Trophoblast cell (in vitro differentiated cells and primary cell): ENCODE results near the gene NINL.

ENCODE experiments used
- DNase-seq, 2 donors: peaks; one replicate each; pipeline ENCODE4 v3.0.0-alpha.2; 2016
- H2AFZ ChIP-seq: 2 replicates; pipeline ENCODE4 v1.6.1; 2013; ENCODE audit warnings: low read length, moderate library complexity, mild to moderate bottlenecking; ENCODE audit not compliant: insufficient read depth, poor library complexity
- H2AK5ac ChIP-seq: 2 replicates; pipeline ENCODE4 v1.6.1; 2013; ENCODE audit warnings: mild to moderate bottlenecking, low read length
- H2BK120ac ChIP-seq: 2 replicates; pipeline ENCODE4 v1.6.1; 2013; ENCODE audit warnings: low read length, mild to moderate bottlenecking, moderate library complexity; ENCODE audit not compliant: insufficient read depth, poor library complexity
- H2BK12ac ChIP-seq: 2 replicates; pipeline ENCODE4 v1.6.1; 2013; ENCODE audit warnings: mild to moderate bottlenecking, low read length, moderate library complexity
- H2BK5ac ChIP-seq: 2 replicates; pipeline ENCODE4 v1.6.1; 2013; ENCODE audit warnings: low read length, low read depth, moderate library complexity, mild to moderate bottlenecking; ENCODE audit not compliant: poor library complexity
- H3K14ac ChIP-seq: 2 replicates; pipeline ENCODE4 v1.6.1; 2013; ENCODE audit warnings: mild to moderate bottlenecking, low read length
- H3K18ac ChIP-seq: 2 replicates; pipeline ENCODE4 v1.6.1; 2013; ENCODE audit warnings: mild to moderate bottlenecking, low read length
- H3K23ac ChIP-seq: 2 replicates; pipeline ENCODE4 v1.6.1; 2013; ENCODE audit warnings: low read length
- H3K27ac ChIP-seq: 2 replicates; pipeline ENCODE4 v1.5.1; 2013; ENCODE audit warnings: low read depth, mild to moderate bottlenecking, inconsistent platforms, low read length, moderate library complexity
- H3K27me3 ChIP-seq: 2 replicates; pipeline ENCODE4 v1.6.1; 2013; ENCODE audit warnings: inconsistent platforms, mild to moderate bottlenecking, low read length, moderate library complexity; ENCODE audit not compliant: insufficient read depth
- H3K36me3 ChIP-seq, 2 experiments: 1 replicate in 1 of 2; 2 replicates in 1 of 2; pipeline ENCODE4 v1.6.1; 2013; ENCODE audit warnings: low read length in 2 of 2, mild to moderate bottlenecking in 2 of 2, moderate library complexity in 1 of 2; ENCODE audit not compliant: insufficient read depth in 2 of 2, control insufficient read depth in 1 of 2
- H3K4ac ChIP-seq: 2 replicates; pipeline ENCODE4 v1.6.1; 2013; ENCODE audit warnings: low read depth, mild to moderate bottlenecking, low read length, moderate library complexity
- H3K4me1 ChIP-seq, 2 experiments: 1 replicate in 1 of 2; 2 replicates in 1 of 2; pipeline ENCODE4 v1.6.1; 2013; ENCODE audit warnings: low read length in 2 of 2, mild to moderate bottlenecking in 2 of 2, moderate library complexity in 1 of 2; ENCODE audit not compliant: insufficient read depth in 2 of 2, control insufficient read depth in 1 of 2
- H3K4me2 ChIP-seq: 2 replicates; pipeline ENCODE4 v1.6.1; 2013; ENCODE audit warnings: inconsistent platforms, mild to moderate bottlenecking, low read length, moderate library complexity
- H3K4me3 ChIP-seq: 2 replicates; pipeline ENCODE4 v1.5.1; 2013; ENCODE audit warnings: mild to moderate bottlenecking, low read depth, low read length, inconsistent platforms
- H3K79me1 ChIP-seq: one replicate; pipeline ENCODE4 v1.6.1; 2013; ENCODE audit warnings: low read length
- H3K79me2 ChIP-seq: 2 replicates; pipeline ENCODE4 v1.6.1; 2013; ENCODE audit warnings: low read length, mild to moderate bottlenecking; ENCODE audit not compliant: control insufficient read depth, insufficient read depth, poor library complexity
- H3K9ac ChIP-seq: 2 replicates; pipeline ENCODE4 v1.6.1; 2013; ENCODE audit warnings: mild to moderate bottlenecking, low read length
- H3K9me3 ChIP-seq: 2 replicates; pipeline ENCODE4 v1.6.1; 2013; ENCODE audit warnings: low read depth, mild to moderate bottlenecking, control low read depth, inconsistent platforms, low read length; ENCODE audit not compliant: insufficient read depth
- H4K12ac ChIP-seq: 2 replicates; pipeline ENCODE4 v1.6.1; 2013; ENCODE audit warnings: low read depth, mild to moderate bottlenecking, low read length, moderate library complexity
- H4K8ac ChIP-seq: 2 replicates; pipeline ENCODE4 v1.6.1; 2013; ENCODE audit warnings: low read depth, mild to moderate bottlenecking, low read length, moderate library complexity
- H4K91ac ChIP-seq: one replicate; pipeline ENCODE4 v1.6.1; 2013; ENCODE audit warnings: low read depth, mild to moderate bottlenecking, low read length, moderate library complexity
- WGBS: extraction: QIAGEN DNeasy Blood & Tissue Kit; methylation state at CpG from one replicate; pipeline ENCODE4 v1.1.7; 2013; ENCODE audit warnings: missing lambda C conversion rate; ENCODE audit not compliant: insufficient read length, insufficient coverage; ENCODE audit errors: extremely low coverage; 5-methylcytosine and 5-hydroxymethylcytosine counted together

Gene NINL

DNA sequence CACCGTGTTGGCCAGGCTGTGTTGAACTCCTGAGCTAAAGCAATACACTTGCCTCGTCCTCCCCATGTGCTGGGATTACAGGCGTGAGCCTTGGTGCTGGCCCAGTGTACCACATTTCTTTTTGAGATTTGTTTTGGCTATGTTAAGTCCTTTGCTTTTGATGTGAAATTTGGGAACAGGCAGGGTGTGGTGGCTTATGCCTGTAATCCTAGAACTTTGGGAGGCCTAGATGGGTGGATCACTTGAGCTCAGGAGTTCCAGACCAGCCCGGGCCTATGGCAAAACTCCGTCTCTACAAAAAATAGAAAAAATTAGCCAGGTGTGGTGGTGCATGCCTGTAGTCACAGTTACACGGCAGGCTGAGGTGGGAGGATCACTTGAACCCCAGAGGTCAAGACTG, 137.7 kb downstream of the NINL start:
- H3K4me3 ChIP-seq, result no peak overlapping the region
- no peak overlapping the region for H2BK120ac ChIP-seq
- H4K12ac ChIP-seq, result no peak overlapping the region
- H3K36me3 ChIP-seq, result peaks cover 15 to 22% of the 10 kb centered on the region in 2 experiments
- no peaks in the 10 kb centered on the region for H3K27me3 ChIP-seq
- H3K4me1 ChIP-seq, result no peaks in the 10 kb centered on the region
- no peak overlapping the region for H4K91ac ChIP-seq
- no peak overlapping the region for H2AFZ ChIP-seq
- H3K14ac ChIP-seq, result no peak overlapping the region
- WGBS, result no CpG with 5 or more reads among the region's 6 CpGs
- no peak overlapping the region for H2BK12ac ChIP-seq
- no peak overlapping the region for H3K18ac ChIP-seq
- no peak overlapping the region for H3K4me2 ChIP-seq
- no peak overlapping the region for H3K23ac ChIP-seq
- no peaks in the 10 kb centered on the region for H3K79me1 ChIP-seq
- no peak overlapping the region for H4K8ac ChIP-seq
- no peak overlapping the region for H2BK5ac ChIP-seq
- H3K9me3 ChIP-seq, result no peaks in the 10 kb centered on the region
- DNase-seq, result no peak
- no peak overlapping the region for H3K4ac ChIP-seq
- no peak overlapping the region for H2AK5ac ChIP-seq
- no peak overlapping the region for H3K27ac ChIP-seq
- H3K9ac ChIP-seq, result no peak overlapping the region
- H3K79me2 ChIP-seq, result no peaks in the 10 kb centered on the region

DNA sequence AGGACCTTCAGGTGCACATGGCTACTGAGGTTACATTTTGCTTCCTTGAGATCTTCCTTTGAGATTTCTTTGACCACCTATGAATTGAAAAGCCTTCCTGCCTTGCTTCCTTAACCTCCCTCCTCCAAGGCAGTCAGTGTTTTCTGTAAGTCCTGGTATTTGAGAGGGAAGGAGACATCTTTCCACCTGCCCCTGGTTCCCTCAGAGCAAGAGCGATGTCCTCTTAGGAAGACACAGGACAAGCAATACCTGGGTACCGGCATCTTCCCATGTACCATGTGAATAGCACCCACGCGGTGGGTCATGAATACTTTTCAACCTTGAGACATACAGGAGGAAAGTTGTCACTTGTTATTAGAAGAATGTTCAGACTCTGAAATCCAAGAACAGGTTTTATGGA, 140.8 kb downstream of the NINL start:
- H3K27me3 ChIP-seq, result no peaks in the 10 kb centered on the region
- H4K12ac ChIP-seq, result no peak overlapping the region
- no peaks in the 10 kb centered on the region for H3K4me1 ChIP-seq
- no peak overlapping the region for H2BK120ac ChIP-seq
- no peak overlapping the region for H3K9ac ChIP-seq
- H4K91ac ChIP-seq, result no peak overlapping the region
- no peak overlapping the region for H3K27ac ChIP-seq
- no peak overlapping the region for H2AK5ac ChIP-seq
- H2BK12ac ChIP-seq, result no peak overlapping the region
- no peak overlapping the region for H2BK5ac ChIP-seq
- H3K18ac ChIP-seq, result no peak overlapping the region
- H2AFZ ChIP-seq, result no peak overlapping the region
- no peaks in the 10 kb centered on the region for H3K79me2 ChIP-seq
- no peak overlapping the region for H3K4me2 ChIP-seq
- peaks cover 14 to 21% of the 10 kb centered on the region in 2 experiments for H3K36me3 ChIP-seq
- no peaks in the 10 kb centered on the region for H3K9me3 ChIP-seq
- WGBS, result no CpG with 5 or more reads among the region's 4 CpGs
- H3K14ac ChIP-seq, result no peak overlapping the region
- H3K4ac ChIP-seq, result no peak overlapping the region
- H4K8ac ChIP-seq, result no peak overlapping the region
- H3K23ac ChIP-seq, result no peak overlapping the region
- no peaks in the 10 kb centered on the region for H3K79me1 ChIP-seq
- H3K4me3 ChIP-seq, result no peak overlapping the region
- no peak for DNase-seq

DNA sequence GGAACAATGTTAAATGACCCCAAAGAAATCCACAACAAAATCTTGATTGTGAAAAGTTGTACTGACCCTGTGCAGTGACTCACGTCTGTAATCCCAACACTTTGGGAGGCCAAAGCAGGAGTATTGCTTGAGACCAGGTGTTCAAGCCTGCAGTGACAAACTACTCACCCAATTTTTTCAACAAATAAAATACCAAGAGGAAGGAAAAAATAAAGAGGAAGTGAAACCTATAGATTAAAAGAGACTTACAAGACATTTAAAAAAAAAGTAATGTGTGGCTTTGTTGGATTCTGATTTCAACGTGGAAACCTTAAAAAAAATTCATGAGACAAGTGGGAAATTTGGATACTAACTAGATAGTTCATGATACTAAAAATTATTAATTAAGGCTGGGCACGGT, 146.0 kb downstream of the NINL start:
- no peak overlapping the region for H3K9ac ChIP-seq
- peaks cover 7 to 15% of the 10 kb centered on the region in 2 experiments for H3K36me3 ChIP-seq
- no peak overlapping the region for H3K18ac ChIP-seq
- H4K12ac ChIP-seq, result no peak overlapping the region
- H3K27me3 ChIP-seq, result no peaks in the 10 kb centered on the region
- no CpG with 5 or more reads among the region's 3 CpGs for WGBS
- H3K4me2 ChIP-seq, result no peak overlapping the region
- H3K23ac ChIP-seq, result no peak overlapping the region
- H3K79me2 ChIP-seq, result no peaks in the 10 kb centered on the region
- no peak overlapping the region for H3K4ac ChIP-seq
- H2BK120ac ChIP-seq, result no peak overlapping the region
- no peak overlapping the region for H2BK5ac ChIP-seq
- H2AFZ ChIP-seq, result no peak overlapping the region
- H3K4me3 ChIP-seq, result no peak overlapping the region
- H3K27ac ChIP-seq, result no peak overlapping the region
- DNase-seq, result no peak
- no peaks in the 10 kb centered on the region for H3K4me1 ChIP-seq
- no peak overlapping the region for H2BK12ac ChIP-seq
- no peak overlapping the region for H2AK5ac ChIP-seq
- no peak overlapping the region for H3K14ac ChIP-seq
- H4K8ac ChIP-seq, result no peak overlapping the region
- H3K79me1 ChIP-seq, result peaks cover 2% of the 10 kb centered on the region
- H3K9me3 ChIP-seq, result no peaks in the 10 kb centered on the region
- no peak overlapping the region for H4K91ac ChIP-seq

DNA sequence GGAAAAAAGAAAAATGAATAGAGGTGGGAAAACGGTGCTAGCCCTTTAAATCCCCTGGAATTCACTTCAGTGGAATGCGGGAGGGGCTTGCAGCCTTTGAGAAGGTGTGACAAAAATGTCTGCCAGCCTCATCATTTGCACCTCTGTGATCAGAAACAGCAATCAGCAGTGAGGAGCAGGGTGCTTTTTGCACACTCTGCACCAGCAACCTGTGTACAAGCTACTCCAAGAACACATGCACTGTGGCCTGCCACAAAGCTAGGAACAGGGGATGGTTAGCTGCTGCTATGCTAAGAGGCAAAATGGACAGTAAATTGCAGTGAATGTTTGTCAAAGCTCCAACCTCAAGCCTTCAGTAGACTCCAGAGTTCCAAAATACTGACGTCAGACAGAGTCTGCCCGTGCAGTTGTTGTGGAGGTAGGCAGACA, 148.2 kb downstream of the NINL start:
- Histone ChIP-seq H4K91ac (no peak overlapping the region), H4K12ac (no peak overlapping the region), H2BK120ac (peak overlapping the region; percentile 16), H3K23ac (no peak overlapping the region), H3K4me2 (peak overlapping the region; percentile 53), H2BK12ac (no peak overlapping the region), H3K27me3 (no peaks in the 10 kb centered on the region), H3K14ac (no peak overlapping the region), H3K79me1 (peaks cover 2% of the 10 kb centered on the region), H2AFZ (peak overlapping the region; percentile 66), H3K18ac (no peak overlapping the region), H3K36me3 (peaks cover 8 to 13% of the 10 kb centered on the region in 2 experiments), H3K9me3 (no peaks in the 10 kb centered on the region), H3K4me1 (no peaks in the 10 kb centered on the region), H2AK5ac (no peak overlapping the region), H3K4ac (no peak overlapping the region), H4K8ac (peak overlapping the region; percentile 5), H3K4me3 (no peak overlapping the region), H2BK5ac (no peak overlapping the region), H3K9ac (no peak overlapping the region), H3K27ac (peak overlapping the region; percentile 64), H3K79me2 (no peaks in the 10 kb centered on the region)
- no CpG with 5 or more reads among the region's 4 CpGs for WGBS
- peak in 1 of 2 donors; percentile 67 for DNase-seq
